Measurements from ENCODE around the gene CD84.
"Not testable (repeated sequence)": the region's sequence is repeated elsewhere in the genome, so short reads cannot be mapped to it uniquely, and the experiment has no call there.

Gene CD84

GRCh38 chr1:160499631-160500030 is 79.7 kb downstream of the CD84 start:
- no peak for DNase-seq

GRCh38 chr1:160498301-160499065 is 80.8 kb downstream of the CD84 start:
- not testable (repeated sequence) for DNase-seq

DNA sequence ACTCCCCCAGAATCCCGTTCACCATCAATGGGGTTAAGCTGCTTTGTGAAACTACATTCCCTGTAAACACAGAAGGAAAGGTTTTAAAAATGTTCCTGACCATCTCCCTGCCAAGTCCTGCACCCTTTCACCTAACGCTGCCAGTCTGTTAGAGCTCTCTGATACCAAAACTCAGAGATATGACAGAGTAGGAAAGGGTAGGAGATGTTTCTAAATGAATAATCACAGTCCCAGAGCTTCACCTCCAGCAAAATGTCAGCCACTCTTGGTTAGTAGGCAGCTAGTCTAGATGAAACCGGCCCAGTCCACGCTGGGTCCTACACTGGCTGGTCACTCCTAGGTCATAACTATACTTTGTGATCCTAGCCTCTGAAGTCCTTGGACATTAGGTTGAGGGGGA is 83.0 kb downstream of the CD84 start:
- no peak for DNase-seq

GRCh38 chr1:160494620-160495019 is 84.7 kb downstream of the CD84 start:
- DNase-seq: no peak

DNA sequence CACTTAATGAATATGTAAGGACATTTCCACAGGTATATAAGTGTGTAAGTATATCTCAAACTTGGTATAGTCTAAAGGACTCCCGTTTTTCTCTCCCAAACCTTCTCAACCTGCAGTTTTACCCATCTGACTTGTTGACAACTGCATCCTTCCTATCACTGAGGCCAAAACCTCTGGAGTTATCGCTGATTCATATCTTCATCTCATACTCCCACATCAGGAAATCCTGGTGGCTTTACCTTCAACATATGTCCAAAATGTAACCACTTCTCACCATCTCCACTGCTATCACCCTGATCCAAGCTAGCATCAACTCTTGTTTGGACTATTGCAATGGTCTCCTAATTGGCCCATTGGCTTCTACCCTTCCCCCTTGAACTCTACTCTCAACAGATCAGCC is 86.7 kb downstream of the CD84 start:
- DNase-seq: no peak

DNA sequence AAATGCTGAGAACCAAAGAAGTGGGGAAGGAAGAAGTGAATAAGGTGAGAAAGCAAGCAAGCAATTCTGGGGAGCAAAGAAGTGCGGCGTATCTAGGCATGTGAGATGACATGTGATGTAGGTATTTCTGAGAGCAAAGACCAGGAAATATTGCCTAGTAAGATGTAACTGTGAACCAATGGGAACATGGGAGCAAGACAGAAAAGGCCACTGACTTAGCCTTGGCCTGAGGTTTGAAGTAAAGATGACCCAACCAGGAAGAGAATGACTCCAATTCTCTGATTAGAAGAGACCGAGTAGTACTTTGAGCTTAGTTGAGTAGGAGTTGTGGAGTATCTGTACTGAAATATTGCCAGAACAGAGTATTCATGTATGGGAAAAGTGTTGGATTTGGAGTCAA is 87.3 kb downstream of the CD84 start:
- DNase-seq: no peak
